ENCODE measurements around the gene INO80B.

GRCh38 chr2:74481961-74482800 is 27.3 kb downstream of the INO80B start:
- TF ChIP-seq CTCF (IDR thresholded peaks at IDR 0.05), result no peak
- no peak for TF ChIP-seq POLR2A (IDR thresholded peaks at IDR 0.05)
